ENCODE measurements around the gene THAP2.

- TF ChIP-seq EZH2 (IDR thresholded peaks at IDR 0.05) = no peak
- TF ChIP-seq POLR2AphosphoS5 (IDR thresholded peaks at IDR 0.05; ENCODE audit: borderline replicate concordance, low read depth, low read length) = no peak
Measured at GRCh38 chr12:71695782-71696181, 31.7 kb downstream of the THAP2 start.

All from SK-N-MC (cell line).